ENCODE results near the gene UQCC2. TPM values are rescaled to one million over a fixed set of nuclear protein-coding genes. Genes with fewer than 3 reads are reported as not detected.

The UQCC2 gene
- total and polyA plus RNA-seq, 2 donors (not counting 1 experiment from before 2014, with no cell fraction given), result 13.2 to 16.6 TPM

GRCh38 chr6:33740204-33740608 is 28.7 kb upstream of the UQCC2 start:
- intact Hi-C loops (cut with micrococcal nuclease), result no loop called here
- Histone ChIP-seq H3K4me2 (replicated peaks; ENCODE audit: low read depth, low read length, poor library complexity, severe bottlenecking) (no peak overlapping the region), H4K20me1 (ENCODE audit: control insufficient read depth, insufficient read depth, low read length, poor library complexity, severe bottlenecking) (no peaks in the 10 kb centered on the region), H3K36me3 (replicated peaks in 1 of 2; ENCODE audit: control extremely low read depth in 1 of 2, control insufficient read depth in 1 of 2, extremely low read depth in 1 of 2, insufficient read depth in 2 of 2, low read length in 1 of 2) (no peaks in the 10 kb centered on the region), H2AFZ (ENCODE audit: insufficient read depth, low read depth, low read length, poor library complexity, severe bottlenecking) (no peak overlapping the region), H3K4me3 (ENCODE audit: control extremely low read depth in 1 of 5, extremely low read depth in 1 of 5, insufficient read depth in 1 of 5, low read depth in 2 of 5, low read length in 4 of 5) (no peak overlapping the region), H3K27me3 (replicated peaks in 1 of 4; ENCODE audit: control extremely low read depth in 1 of 4, control insufficient read depth in 3 of 4, insufficient read depth in 4 of 4, low read length in 3 of 4) (peaks cover 0 to 6% (median 0%) of the 10 kb centered on the region in 4 experiments), H3K4me1 (ENCODE audit: control insufficient read depth in 2 of 2, insufficient read depth in 2 of 2, low read length in 2 of 2) (peaks cover 0 to 3% of the 10 kb centered on the region in 2 donors), H3K9me3 (ENCODE audit: control extremely low read depth in 1 of 3, control insufficient read depth in 2 of 3, insufficient read depth in 1 of 3, low read length in 2 of 3) (no peaks in the 10 kb centered on the region), H3K27ac (ENCODE audit: low read length in 2 of 2) (no peak overlapping the region), H3K9ac (ENCODE audit: low read length) (no peak overlapping the region), H3K79me2 (ENCODE audit: control insufficient read depth, insufficient read depth, low read length) (no peaks in the 10 kb centered on the region)
- ChIA-PET POLR2A (no interaction called here), CTCF (interaction anchor here (1.2 kb wide), 1 partner anchor 14 kb away, joined by 5 read pairs; no protein-coding TSS in a partner anchor)
- H3K4me1 Mint-ChIP-seq, result peaks cover 3% of the 10 kb centered on the region
- no peaks in the 10 kb centered on the region for H3K9me3 Mint-ChIP-seq (ENCODE audit: insufficient read depth)
- ATAC-seq (ENCODE audit: low read depth) (no peak), DNase-seq (no peak)
- H3K27me3 Mint-ChIP-seq, result peaks cover 15% of the 10 kb centered on the region
- no peak overlapping the region for H3K27ac Mint-ChIP-seq
- no peak overlapping the region for H3K4me3 Mint-ChIP-seq
- TF ChIP-seq EZH2 (IDR thresholded peaks at IDR 0.05; ENCODE audit: borderline replicate concordance, insufficient read depth, low read depth, low read length, poor library complexity, severe bottlenecking) (no peak), CTCF (IDR thresholded peaks at IDR 0.05) (no peak)
- WGBS (ENCODE audit: insufficient coverage), result 92% methylated on average over 6 of the region's 6 CpGs

- H3K9ac ChIP-seq (ENCODE audit: low read length), result no peak overlapping the region
- Mint-ChIP-seq H3K4me3 (no peak overlapping the region), H3K27me3 (peaks cover 15% of the 10 kb centered on the region), H3K9me3 (ENCODE audit: insufficient read depth) (no peaks in the 10 kb centered on the region), H3K27ac (no peak overlapping the region), H3K4me1 (peaks cover 3% of the 10 kb centered on the region)
- intact Hi-C loops (cut with micrococcal nuclease), result no loop called here
- WGBS (ENCODE audit: insufficient coverage), result 81% methylated on average over 5 of the region's 5 CpGs
- H2AFZ ChIP-seq (ENCODE audit: insufficient read depth, low read depth, low read length, poor library complexity, severe bottlenecking), result no peak overlapping the region
- DNase-seq (no peak), ATAC-seq (ENCODE audit: low read depth) (no peak)
- H3K36me3 ChIP-seq (replicated peaks in 1 of 2; ENCODE audit: control extremely low read depth in 1 of 2, control insufficient read depth in 1 of 2, extremely low read depth in 1 of 2, insufficient read depth in 2 of 2, low read length in 1 of 2), result no peaks in the 10 kb centered on the region
- no peaks in the 10 kb centered on the region for H3K79me2 ChIP-seq (ENCODE audit: control insufficient read depth, insufficient read depth, low read length)
- no peaks in the 10 kb centered on the region for H4K20me1 ChIP-seq (ENCODE audit: control insufficient read depth, insufficient read depth, low read length, poor library complexity, severe bottlenecking)
- peaks cover 0 to 6% (median 0%) of the 10 kb centered on the region in 4 experiments for H3K27me3 ChIP-seq (replicated peaks in 1 of 4; ENCODE audit: control extremely low read depth in 1 of 4, control insufficient read depth in 3 of 4, insufficient read depth in 4 of 4, low read length in 3 of 4)
- no peak overlapping the region for H3K27ac ChIP-seq (ENCODE audit: low read length in 2 of 2)
- TF ChIP-seq CTCF (IDR thresholded peaks at IDR 0.05), result no peak
- TF ChIP-seq EZH2 (IDR thresholded peaks at IDR 0.05; ENCODE audit: borderline replicate concordance, insufficient read depth, low read depth, low read length, poor library complexity, severe bottlenecking), result no peak
- CTCF ChIA-PET, result interaction anchor here (0.8 to 1.2 kb wide), 2 partner anchors 13 to 22 kb away, joined by 3 to 5 read pairs; no protein-coding TSS in a partner anchor
- no peaks in the 10 kb centered on the region for H3K9me3 ChIP-seq (ENCODE audit: control extremely low read depth in 1 of 3, control insufficient read depth in 2 of 3, insufficient read depth in 1 of 3, low read length in 2 of 3)
- H3K4me3 ChIP-seq (ENCODE audit: control extremely low read depth in 1 of 5, extremely low read depth in 1 of 5, insufficient read depth in 1 of 5, low read depth in 2 of 5, low read length in 4 of 5), result no peak overlapping the region
- no peak overlapping the region for H3K4me2 ChIP-seq (replicated peaks; ENCODE audit: low read depth, low read length, poor library complexity, severe bottlenecking)
- H3K4me1 ChIP-seq (ENCODE audit: control insufficient read depth in 2 of 2, insufficient read depth in 2 of 2, low read length in 2 of 2), result peaks cover 0 to 3% of the 10 kb centered on the region in 2 donors
- POLR2A ChIA-PET, result no interaction called here
Observed at GRCh38 chr6:33739571-33739970, 28.1 kb upstream of the UQCC2 start.

Data from B cell (primary cell).